ENCODE results near the gene PKNOX2.
A peak's percentile ranks its signal among the peaks of the same experiment; 100 is the strongest.

Gene PKNOX2

DNA sequence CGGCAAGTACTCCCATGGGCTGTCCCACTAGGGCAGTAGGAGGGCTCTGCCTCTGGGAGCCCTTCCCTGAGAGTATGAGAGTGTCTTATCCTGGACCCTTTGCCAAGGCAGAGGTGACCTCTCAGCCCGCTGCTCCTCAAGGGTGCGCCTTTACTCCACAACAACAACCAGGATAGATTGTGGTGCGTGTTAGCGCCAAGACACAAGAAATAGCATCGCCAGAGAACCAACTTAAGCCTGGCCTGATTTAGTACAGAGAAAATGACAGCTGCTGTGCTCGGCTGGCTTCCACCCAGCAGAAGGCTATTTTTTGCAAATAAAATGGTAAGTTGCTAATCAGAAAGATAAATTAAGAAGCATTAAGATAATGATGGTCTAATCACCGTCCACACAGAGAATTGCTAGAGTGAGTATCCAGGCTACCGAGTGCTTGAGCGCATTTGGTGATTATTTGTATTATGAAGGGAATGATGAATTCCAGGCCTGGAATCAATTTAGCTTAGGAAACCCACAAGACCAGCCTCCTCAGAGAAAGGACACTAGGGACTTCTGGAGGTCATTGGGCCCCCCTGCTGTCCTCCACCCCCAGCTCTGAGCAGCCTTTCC is 119.8 kb downstream of the PKNOX2 start:
- TF ChIP-seq POLR2AphosphoS5 (IDR thresholded peaks at IDR 0.05; ENCODE audit: low read depth, low read length) (no peak), TAF1 (IDR thresholded peaks at IDR 0.05; ENCODE audit: borderline replicate concordance, insufficient read depth, low read length) (no peak), SIN3A (IDR thresholded peaks at IDR 0.05; ENCODE audit: borderline replicate concordance, insufficient read depth, low read length) (no peak), FOXP2 (optimal IDR thresholded peaks at IDR 0.05; ENCODE audit: borderline replicate concordance, extremely low read depth, extremely low read length, insufficient read depth) (no peak)
- TF ChIP-seq, protein P1, sequence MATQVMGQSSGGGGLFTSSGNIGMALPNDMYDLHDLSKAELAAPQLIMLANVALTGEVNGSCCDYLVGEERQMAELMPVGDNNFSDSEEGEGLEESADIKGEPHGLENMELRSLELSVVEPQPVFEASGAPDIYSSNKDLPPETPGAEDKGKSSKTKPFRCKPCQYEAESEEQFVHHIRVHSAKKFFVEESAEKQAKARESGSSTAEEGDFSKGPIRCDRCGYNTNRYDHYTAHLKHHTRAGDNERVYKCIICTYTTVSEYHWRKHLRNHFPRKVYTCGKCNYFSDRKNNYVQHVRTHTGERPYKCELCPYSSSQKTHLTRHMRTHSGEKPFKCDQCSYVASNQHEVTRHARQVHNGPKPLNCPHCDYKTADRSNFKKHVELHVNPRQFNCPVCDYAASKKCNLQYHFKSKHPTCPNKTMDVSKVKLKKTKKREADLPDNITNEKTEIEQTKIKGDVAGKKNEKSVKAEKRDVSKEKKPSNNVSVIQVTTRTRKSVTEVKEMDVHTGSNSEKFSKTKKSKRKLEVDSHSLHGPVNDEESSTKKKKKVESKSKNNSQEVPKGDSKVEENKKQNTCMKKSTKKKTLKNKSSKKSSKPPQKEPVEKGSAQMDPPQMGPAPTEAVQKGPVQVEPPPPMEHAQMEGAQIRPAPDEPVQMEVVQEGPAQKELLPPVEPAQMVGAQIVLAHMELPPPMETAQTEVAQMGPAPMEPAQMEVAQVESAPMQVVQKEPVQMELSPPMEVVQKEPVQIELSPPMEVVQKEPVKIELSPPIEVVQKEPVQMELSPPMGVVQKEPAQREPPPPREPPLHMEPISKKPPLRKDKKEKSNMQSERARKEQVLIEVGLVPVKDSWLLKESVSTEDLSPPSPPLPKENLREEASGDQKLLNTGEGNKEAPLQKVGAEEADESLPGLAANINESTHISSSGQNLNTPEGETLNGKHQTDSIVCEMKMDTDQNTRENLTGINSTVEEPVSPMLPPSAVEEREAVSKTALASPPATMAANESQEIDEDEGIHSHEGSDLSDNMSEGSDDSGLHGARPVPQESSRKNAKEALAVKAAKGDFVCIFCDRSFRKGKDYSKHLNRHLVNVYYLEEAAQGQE (IDR thresholded peaks at IDR 0.05; ENCODE audit: insufficient read depth in 1 of 2, low read depth in 2 of 2, low read length in 2 of 2) = no peak

DNA sequence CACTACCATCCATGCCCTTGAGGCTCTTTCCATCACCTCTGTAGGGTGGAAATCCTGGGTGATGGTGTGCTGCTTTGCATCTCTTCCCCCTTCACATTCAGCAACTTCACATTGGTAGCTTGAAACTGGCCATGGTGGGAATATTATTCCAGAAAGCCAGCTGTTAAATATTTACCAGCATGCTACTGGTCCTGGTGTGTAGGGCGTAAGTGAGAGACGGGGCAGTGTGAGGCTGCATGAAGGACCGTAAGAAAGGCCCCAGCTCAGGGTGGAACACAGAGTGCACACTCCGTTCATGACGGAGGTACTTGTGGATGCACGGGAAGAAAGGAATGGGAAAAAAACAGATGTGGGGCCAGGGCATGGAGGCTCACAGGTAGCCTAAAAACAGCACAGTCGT is 121.3 kb downstream of the PKNOX2 start:
- TF ChIP-seq TAF1 (IDR thresholded peaks at IDR 0.05; ENCODE audit: borderline replicate concordance, insufficient read depth, low read length) (no peak), POLR2AphosphoS5 (IDR thresholded peaks at IDR 0.05; ENCODE audit: low read depth, low read length) (no peak)
- TF ChIP-seq, protein P1 (IDR thresholded peaks at IDR 0.05; ENCODE audit: insufficient read depth in 1 of 2, low read depth in 2 of 2, low read length in 2 of 2) = no peak

DNA sequence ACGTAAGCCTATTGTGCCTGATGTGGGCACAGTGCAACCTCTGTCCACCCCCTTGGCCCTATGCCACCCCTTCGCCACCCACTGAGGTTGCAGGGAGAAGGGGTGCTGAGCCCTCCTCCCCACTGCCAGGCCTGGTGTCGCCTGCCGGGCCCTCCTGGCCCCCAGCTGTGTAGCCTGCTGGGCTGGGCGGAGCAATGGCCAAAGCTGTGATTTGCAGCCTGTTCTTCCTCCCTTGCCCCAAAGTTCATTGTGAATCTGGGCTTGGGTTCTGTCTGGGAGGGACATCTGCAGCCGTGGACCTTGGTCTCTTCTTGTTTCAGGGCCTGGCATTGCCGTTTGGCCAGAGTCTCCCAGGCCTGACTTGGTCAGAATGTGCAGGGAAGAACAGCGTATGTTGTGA is 121.9 kb downstream of the PKNOX2 start:
- no peak for TF ChIP-seq FOXP2 (optimal IDR thresholded peaks at IDR 0.05; ENCODE audit: borderline replicate concordance, extremely low read depth, extremely low read length, insufficient read depth)
- TF ChIP-seq TAF1 (IDR thresholded peaks at IDR 0.05; ENCODE audit: borderline replicate concordance, insufficient read depth, low read length) = no peak
- TF ChIP-seq, protein P1 (IDR thresholded peaks at IDR 0.05; ENCODE audit: insufficient read depth in 1 of 2, low read depth in 2 of 2, low read length in 2 of 2) = no peak
- TF ChIP-seq POLR2AphosphoS5 (IDR thresholded peaks at IDR 0.05; ENCODE audit: low read depth, low read length) = no peak
- TF ChIP-seq SIN3A (IDR thresholded peaks at IDR 0.05; ENCODE audit: borderline replicate concordance, insufficient read depth, low read length) = no peak

DNA sequence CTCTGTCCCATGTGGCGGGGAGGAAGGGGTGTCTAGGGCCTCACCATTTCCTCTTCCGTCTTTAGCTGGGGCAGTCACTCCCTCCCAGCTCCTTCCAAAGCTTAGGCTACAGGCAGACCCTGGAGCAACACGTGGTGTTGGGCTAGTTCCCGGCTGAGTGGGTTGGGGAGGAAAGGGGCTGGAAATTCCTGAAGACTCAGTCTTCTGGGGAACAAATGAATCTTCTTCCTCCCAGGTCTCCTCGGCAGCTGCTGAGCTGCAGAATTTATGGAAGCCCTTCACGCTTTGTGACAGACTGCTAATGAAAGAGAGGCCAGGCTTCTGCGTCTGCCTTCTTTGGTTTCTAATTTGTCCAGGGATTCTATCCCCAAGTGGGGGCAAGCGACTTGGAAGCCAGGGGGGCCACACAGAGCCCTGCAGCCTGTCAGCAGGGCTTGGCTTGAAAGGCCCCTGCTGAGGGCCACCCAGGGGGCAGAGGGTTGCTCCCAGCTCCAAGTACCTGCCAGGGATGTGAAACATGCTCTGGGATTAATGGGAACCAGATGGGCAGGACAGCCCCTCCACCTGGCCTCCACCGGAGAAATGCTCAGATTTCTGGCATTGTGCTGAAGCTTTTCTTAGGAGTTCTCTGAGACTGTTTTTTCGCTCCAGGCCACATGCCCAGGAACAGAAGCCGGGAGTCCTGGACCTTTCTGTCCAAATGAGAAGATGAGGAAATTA is 123.1 kb downstream of the PKNOX2 start:
- TF ChIP-seq TAF1 (IDR thresholded peaks at IDR 0.05; ENCODE audit: borderline replicate concordance, insufficient read depth, low read length) = no peak
- TF ChIP-seq SIN3A (IDR thresholded peaks at IDR 0.05; ENCODE audit: borderline replicate concordance, insufficient read depth, low read length) = no peak
- TF ChIP-seq, protein P1 (IDR thresholded peaks at IDR 0.05; ENCODE audit: insufficient read depth in 1 of 2, low read depth in 2 of 2, low read length in 2 of 2) = no peak
- TF ChIP-seq POLR2AphosphoS5 (IDR thresholded peaks at IDR 0.05; ENCODE audit: low read depth, low read length) = 0 out of 2 replicates have a peak, but pooled peaks have one; percentile 17
- TF ChIP-seq FOXP2 (optimal IDR thresholded peaks at IDR 0.05; ENCODE audit: borderline replicate concordance, extremely low read depth, extremely low read length, insufficient read depth) = no peak
